ENCODE results near the gene PIP5K1B.
"Not testable (repeated sequence)": the region's sequence is repeated elsewhere in the genome, so short reads cannot be mapped to it uniquely, and the experiment has no call there.

The PIP5K1B gene

DNA sequence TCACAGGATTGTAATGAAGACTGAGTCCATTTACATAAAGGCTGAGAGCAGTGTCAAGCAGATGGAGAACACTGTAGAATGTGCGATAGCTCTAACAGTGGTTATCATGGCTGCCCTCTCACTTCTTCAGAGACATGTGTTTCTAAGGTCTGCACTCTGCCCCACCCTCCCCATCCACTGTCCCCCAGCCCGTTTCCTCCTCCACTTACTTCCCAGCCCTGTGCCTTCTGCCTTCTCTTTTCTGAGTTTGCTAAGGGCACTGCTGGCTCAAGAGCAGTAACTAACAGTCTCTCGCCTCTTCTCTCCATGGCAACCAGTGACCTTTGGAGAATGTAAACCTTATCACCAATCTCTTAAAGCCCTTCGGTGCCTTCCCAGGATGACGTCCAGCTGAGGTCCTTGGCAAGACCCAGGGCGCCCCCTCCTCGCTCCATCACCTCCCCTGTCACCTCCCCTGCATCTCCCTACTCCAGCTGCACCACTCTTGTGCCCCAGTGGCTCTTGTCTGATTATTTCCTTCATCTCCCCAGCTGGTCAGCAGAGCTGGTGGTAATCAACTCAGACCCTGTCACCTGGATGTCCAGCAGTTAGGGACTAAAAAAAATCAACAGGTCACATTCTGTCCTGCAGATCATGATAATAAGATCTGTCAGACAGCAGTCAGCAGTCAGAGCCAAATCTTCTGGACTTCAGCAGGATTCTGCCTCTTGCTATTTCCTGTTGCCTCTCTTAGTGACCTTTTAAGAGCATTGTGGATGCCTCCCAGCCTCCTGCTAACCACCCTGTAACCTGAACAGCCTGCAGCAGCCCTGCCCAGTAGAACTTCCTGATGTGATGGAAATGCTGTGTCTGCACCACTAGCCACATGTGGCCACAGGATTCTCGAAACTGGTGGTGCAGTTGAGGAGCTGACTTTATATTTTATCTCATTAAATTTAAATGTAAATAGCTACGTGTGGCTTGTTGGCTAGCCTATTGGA, 339.5 kb downstream of the PIP5K1B start:
- no peak for DNase-seq

DNA sequence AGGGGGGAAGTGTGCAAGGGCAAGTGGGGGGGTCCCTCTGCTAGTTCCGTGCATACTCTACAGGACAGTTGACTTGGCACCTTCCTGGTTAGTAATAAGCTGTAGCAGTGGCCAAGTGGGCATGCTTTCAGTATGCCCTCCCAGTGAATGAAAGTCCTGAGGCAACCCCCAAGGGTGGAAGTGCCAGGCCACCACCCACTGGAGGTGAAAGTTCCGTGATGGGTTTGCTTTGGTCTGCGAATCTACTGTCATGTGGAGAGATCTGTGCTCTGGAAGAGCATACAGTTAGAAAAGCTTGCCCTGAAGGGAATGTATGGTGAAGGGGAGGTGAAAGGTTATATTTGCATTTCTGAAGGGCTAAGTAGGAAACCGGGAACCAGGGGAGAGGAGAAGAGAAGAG, 340.8 kb downstream of the PIP5K1B start:
- DNase-seq: no peak

DNA sequence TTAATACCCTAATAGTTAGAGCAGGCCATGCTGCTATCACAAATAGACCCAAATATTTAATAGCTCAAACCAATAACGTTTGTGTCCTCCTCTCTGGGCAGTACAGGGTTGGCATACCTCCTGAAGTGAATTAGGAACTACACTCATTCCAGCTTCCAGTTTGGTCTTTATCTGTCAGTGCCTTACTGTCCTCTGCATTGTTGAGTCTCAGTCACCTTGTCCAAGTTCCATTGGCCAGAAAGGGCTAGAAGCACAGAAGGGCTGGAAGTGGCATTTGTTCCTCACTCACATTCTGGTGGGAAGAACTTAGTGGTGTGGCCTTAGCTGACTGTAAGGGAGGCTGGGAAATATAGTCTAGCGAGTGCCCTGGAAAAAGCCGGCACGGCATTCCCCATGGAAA, 341.7 kb downstream of the PIP5K1B start:
- no peak for DNase-seq

DNA sequence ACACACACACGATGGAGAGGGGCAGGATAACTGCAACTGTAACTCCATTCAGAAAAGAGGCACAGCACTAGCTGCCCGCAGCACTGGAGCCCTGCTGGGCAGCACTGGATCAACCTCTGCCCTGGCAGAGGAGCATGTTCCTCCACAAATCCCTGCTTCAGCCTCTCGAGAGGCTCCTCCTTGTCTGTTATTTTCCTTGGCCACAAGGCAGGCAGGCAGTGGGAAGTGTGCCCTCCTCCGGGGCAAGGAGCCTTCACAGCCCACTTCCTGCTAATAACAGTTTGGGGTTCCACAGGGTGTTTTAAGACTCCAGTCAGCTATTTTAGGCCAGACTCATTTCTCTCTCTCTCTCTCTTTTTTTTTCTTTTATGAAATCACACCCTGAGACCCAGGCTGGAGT, 342.3 kb downstream of the PIP5K1B start:
- no peak for DNase-seq

DNA sequence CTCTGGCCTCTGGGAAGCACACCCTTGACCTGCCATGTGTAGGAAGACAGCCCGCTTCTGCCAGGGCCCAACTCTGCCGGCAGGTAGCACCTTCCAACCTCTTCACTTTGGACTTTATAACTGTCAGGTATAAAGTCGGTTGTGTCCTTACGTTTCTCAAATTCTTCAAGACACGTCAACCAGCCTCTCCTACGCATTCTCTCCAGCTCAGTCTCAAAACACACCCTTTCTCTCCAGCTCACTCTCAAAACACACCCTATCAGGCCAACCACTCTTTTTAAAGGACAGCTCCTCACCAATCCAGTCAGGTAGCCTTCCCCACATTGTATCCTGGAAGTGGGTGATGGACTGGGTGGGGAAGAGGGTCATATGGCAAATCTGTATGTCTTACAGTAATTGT, 344.1 kb downstream of the PIP5K1B start:
- DNase-seq: no peak

DNA sequence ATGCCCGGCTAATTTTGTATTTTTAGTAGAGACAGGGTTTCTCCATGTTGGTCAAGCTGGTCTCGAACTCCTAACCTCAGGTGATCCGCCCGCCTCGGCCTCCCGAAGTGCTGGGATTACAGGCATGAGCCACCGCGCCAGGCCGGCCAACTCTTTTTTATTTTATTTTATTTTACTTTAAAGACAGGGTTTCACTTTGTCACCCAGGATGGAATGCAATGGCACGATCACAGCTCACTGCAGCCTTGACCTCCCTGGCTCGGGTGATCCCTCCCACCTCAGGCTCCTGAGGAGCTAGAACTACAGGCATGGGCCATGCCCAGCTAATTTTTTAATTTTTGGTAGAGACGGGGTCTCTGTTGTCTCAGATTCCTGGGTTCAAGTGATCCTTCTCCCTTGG, 345.9 kb downstream of the PIP5K1B start:
- DNase-seq: not testable (repeated sequence)

DNA sequence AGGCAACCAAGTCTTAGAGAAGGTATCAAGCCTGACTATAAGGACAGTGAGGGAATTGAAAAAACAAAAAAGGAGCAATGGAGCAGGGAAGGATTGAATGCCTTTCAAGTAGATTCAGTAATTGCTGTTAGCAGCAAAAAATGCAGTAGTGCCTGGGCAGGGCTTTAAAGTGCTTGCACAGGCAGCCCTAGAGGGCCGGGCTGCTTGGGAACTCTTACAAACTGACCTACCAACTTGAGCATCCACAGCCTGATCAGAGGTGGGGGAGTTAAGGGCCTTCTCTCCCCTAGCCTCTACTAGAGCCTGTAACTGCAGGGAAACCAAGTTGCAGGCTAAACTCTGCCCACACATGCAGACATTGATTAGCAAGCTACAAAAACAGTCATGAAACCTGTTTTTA, 349.9 kb downstream of the PIP5K1B start:
- DNase-seq: no peak

DNA sequence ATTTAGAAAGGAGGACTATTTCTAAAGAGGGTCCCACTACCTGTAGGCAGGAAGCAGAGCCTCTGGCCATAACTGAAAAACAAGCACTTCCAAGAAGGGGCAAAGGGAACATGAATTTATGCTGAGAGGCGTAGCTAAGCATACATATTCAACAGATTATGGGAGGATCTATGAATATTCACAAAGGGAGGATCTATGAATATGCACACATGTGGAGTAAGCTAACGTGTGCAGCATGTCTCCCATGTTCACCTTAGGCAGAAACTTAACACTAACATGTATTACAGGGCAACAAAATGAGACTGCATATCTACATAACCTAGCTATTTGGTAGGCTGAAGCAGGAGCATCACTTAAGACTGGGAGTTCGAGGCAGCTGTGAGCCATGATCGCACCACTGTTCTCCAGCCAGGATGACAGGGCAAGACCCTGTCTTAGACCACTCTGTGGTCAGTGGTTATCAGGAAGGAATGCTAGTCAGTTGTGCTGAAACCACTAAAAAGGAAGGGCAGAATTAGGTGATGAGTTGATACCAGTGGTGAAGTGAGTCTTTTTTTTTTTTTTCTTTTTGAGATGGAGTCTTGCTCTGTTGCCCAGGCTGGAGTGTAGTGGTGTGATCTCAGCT, 351.3 kb downstream of the PIP5K1B start:
- no peak for DNase-seq

DNA sequence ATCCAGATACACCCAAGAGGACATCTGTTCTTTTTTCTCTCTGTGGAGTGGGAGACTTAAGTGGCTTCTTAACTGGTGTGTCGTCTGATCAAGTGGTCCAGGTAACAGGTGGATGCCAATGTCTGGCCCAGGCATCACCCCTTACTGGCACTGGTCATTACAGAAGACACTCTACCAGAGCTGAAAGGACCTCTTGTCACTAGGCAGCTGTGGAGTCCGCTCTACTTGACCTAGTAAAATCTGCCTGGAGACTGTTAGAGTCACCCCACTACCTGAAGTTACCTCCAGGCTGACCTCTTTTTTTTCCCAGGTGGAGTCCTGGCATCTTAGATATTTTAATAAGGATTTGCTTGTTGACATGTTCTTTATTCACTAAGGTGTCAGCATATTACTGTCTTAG, 353.1 kb downstream of the PIP5K1B start:
- no peak for DNase-seq
